Brain pericyte (primary cell): Measurements from ENCODE around the gene ELP6.
"Not testable (repeated sequence)": the region's sequence is repeated elsewhere in the genome, so short reads cannot be mapped to it uniquely, and the experiment has no call there.

Source experiments
- DNase-seq: peaks from one replicate; pipeline ENCODE4 v3.0.0-alpha.2; 2012; ENCODE audit warnings: low read depth, low spot score

The ELP6 gene

DNA sequence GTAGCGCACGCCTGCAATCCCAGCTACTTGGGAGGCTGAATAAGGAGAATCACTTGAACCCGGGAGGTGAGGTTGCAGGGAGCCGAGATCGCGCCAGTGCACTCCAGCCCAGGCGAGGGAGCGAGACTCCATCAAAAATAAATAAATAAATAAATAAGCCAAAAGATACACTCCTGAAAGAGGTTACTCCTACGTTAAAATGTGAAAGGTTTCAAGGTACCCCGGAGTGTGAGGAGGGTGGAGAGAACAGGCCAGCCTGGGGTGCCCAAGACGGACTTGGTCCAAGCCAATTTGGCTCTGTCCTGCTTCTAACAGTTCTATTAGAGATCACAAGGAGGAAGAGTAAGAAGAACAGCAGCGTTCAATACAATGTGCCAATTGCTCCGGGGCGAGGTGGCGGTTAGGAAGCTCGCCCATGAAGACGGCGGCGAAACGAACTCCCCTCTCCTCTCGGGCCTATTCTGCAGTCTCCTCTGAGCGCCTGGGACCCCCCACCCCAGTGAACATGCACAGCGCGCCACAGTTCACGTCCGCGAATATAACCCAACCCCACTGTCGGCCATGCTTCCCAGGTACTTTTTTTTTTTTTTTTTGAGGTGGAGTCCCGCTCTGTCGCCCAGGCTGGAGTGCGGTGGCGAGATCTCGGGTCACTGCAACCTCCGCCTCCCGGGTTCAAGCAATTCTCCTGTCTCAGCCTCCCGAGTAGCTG, 942 bp downstream of the ELP6 start:
- DNase-seq = no peak

DNA sequence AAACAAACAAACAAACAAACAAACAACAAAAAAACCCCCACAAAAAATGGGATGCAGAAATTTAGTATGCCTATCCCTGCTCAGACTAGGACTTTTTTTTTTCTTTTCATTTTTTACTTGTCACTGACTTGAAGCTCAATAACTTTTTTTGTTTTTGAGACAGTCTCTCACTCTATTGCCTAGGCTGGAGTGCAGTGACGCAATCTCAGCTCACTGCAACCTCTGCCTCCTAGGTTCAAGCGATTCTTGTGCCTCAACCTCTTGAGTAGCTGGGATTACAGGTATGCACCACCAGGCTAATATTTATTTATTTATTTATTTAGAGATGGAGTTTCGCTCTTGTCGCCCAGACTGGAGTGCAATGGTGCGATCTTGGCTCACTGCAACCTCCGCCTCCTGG, 8.2 kb downstream of the ELP6 start:
- DNase-seq = not testable (repeated sequence)

DNA sequence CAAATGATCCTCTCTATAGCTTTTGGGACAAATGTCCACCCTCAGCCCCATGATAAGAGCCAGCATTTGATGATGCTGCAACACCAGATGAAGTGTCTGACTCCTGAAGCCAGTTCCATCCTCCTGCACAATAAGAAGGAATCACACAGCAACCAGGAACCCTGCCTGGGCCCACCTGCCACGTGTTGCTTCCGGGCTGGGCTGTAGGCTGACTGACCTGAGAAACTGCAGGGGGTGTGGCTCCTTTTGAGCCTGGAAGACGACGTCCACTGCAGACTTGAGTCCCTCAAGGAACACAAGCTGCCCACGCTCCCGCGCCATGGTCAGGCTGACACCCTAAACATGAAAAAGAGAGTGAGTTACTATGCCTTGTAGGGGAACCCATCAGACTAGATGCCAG, 9.4 kb downstream of the ELP6 start:
- DNase-seq = no peak

DNA sequence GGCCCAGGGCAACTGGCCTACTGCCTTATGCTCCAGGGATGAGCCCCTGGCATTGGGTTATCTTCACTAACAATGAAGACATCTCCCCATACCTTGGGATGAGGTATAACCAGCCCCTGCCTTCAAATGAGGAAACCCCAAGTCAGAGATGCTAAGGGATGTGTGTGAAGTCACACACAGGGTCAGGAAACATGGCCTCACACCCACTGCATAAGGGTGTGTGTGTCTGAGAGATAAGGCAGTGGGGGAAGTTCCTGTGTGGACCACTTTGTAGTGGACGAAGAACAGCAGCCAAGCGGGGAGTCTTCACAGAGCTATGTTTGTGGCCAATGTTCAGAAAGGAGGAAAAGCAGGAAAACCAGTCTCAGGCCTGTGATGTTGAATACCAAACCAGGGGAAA, 10.5 kb downstream of the ELP6 start:
- DNase-seq = no peak

DNA sequence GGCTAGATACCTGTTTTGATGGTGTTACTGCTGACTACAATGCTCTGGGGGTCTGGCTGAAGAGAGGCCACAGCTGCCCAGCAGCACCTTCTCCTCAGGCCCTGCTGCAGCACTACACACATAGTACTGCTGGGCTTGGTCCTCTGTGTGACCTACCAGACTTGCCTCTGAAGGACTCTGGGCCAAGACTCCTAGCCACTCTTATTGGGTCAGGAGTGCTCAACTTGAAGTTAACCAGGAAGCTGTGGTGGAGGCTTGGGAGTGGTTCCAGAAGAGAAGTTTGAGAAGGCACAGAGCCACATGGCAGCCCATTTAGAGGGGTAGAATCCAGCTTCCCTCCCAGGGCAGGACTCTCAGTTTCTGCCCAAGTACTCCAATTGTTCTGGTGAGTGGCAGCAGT, 16.6 kb downstream of the ELP6 start:
- DNase-seq = no peak

DNA sequence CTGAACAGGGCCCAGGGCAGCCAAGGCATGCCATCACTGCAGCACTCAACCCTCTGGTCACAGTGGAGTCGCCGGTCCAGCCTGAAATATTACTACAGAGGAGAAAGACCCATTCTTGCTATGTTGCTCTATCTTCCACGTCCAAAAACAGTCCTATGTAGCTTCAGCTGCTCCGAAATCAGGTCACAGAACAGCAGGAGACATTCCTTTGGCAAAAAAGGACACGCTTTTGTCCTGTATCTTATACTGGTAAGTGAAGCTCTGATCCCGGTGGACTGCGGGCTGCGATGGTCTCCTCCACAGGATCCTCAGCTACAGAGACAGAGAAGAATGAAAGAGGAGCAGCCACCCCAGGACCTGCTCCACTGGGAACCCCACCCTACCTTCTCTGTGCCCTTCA, 17.6 kb downstream of the ELP6 start:
- no peak for DNase-seq

DNA sequence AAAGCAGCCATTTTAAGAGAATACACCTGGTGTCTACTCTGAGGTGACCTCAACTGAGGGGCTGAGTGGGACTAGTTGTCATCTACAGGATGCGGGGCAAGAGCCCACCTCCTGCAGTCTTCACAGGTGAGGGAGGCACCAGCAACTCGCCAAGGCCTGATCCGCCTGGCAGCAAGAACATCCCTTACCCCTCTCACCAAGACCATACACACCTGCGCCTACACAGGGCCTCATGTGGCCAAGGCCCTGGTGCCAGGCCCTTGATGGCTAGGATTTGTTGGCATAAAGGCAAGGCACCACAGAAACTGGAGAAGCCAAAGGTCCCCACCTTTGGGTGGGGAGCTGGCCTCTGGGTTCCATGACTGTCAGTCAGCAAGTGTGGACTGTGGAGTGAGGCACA, 18.4 kb downstream of the ELP6 start:
- DNase-seq = no peak

DNA sequence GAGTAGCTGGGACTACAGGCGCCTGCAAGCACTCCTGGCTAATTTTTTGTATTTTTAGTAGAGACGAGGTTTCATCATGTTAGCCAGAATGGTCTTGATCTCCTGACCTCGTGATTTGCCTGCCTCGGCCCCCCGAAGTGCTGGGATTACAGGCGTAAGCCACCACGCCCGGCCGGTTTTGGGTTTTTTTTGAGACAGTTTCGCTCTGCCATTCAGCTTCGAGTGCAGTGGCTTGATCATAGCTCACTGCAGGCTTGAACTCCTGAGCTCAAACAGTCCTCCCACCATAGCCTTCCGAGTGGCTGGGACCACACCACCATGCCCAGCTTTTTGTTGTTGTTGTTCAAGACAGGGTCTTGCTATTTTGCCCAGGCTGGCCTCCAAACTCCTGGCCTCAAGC, 21.7 kb downstream of the ELP6 start:
- DNase-seq = no peak

DNA sequence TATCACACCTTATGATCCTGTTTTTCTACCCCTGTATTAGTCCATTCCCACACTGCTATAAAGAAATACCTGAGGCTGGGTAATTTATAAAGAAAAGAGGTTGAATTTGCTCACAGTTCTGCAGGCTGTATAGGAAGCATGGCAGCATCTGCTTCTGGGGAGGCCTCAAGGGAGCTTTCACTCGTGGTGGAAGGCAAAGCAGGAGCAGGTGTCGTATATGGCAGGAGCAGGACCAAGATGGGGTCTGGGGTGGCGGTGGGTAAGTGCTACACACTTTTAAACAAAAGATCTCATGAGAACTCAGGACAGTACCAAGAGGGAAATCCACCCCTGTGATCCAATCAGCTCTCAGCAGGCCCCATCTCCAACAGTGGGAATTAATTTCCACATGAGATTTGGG, 22.3 kb downstream of the ELP6 start:
- no peak for DNase-seq

DNA sequence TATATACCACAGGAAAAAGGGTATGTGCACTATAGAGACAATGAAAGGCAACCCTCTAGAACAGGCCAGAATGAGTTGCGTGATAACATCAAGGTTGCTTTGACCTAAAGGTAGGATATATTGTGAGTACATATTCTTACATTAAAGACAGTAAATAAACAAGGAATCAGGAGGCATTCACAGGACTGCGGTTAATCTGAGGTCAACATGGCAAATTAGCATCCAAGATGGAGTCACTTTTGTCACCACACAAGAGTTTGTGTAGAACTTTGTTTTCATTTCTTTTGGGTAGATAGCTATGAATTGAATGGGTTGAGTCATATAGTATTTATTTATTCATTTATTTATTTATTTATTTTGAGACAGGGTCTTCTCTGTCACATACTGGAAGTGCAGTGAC, 26.2 kb downstream of the ELP6 start:
- DNase-seq = no peak

DNA sequence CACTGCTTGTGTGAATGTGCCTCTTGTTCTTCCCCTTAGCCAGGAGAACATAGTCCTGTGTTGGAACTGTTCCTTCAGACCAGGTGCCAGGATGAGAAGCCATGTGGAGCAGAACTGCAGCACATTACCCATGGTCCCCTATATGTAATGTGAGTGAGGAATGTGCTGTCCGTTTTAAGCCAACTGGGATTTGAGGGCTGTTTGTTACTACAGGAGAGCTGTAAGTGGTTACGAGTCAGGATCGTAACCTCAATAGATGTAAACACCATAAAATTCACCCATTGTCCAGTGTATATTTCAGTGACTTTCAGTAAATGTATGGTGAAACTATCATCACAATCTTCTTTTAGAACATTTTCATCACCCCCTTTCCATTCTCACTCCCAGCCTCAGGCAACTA, 27.7 kb downstream of the ELP6 start:
- no peak for DNase-seq

DNA sequence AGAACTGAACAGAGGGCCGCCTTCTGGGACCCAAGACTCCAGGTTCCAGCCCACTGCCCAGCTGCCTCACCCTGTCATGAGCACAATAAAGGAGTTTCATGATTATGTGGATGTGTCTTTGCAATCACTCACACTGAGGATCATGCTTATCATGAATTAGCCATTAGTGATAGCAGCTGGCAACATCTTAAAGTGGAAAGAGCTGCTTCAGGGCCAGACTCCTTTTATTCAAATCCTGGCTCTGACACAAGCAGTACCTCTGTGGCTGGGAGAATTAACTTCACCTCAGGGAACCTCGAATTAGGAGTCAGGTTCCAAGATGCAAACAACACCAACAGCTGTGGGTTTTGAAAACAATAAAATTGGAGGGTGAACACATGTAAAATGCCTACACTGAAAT, 31.1 kb downstream of the ELP6 start:
- DNase-seq = no peak

DNA sequence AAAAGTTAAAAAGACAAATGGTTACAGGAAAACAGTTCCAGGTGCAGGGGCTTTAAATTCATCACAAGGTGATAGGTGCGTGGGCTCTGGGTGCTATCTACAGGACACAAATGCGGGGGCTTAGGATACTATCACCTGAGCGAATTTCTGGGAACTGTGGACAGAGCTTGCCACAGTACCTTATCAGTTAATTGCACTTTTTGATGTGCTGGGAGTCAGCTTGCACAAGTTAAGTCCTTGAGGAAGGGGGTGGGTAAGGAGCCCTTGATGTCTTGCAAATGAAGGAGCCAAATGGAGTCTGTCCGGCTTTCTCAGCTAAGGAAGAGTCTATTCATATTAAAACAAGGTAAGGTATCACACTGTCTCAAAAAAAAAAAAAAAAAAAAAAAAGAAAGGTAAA, 31.7 kb downstream of the ELP6 start:
- not testable (repeated sequence) for DNase-seq

DNA sequence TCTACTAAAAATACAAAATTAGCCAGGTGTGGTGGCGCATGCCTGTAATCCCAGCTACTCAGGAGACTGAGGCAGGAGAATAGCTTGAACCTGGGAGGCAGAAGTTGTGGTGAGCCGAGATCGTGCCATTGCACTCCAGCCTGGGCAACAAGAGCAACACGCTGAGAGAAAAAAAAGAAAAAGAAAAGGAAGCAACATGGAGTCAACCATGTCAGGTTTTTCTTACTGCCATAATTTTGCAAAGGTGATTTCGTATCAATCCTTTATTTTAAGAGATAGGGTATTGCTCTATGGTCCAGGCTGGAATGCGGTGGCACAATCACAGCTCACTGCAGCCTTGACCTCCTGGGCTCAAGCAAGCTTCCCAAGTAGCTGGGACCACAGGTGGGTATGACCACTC, 33.2 kb downstream of the ELP6 start:
- not testable (repeated sequence) for DNase-seq

DNA sequence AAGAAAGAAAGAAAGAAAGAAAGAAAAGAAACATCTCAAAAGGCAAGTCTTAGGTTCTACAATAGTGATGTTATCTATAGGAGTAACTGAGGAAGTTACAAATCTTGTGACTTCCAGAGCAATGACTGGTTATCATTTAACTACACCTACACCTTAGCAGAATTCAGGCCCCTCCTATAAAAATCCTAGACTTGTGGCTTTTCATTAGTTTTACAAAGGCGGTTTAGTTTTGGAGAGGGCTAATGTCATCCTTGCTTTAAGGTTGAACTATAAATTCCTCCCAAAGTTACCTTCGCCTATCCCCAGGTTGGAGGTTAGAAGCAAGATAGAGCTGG, 33.7 kb downstream of the ELP6 start:
- no peak for DNase-seq

DNA sequence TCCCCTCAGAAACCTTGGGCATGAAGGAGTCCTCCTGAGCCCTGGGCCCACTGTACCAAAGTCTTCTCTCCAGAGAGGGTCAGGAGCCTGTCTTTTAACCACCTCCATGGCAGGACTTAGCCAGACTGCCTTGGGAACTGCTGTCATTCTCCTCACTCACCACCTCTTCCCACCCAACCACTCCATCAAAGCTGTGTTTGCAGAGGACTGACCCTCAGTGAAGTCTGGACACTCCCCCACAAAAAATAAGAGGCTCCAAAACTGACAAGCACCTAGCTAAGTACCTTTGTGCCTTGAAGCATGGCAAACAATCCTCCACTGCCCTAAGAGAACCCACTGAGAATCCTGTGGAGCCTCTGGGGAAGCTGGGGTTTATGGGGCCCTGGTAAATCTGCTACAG, 35.5 kb downstream of the ELP6 start:
- DNase-seq = no peak

DNA sequence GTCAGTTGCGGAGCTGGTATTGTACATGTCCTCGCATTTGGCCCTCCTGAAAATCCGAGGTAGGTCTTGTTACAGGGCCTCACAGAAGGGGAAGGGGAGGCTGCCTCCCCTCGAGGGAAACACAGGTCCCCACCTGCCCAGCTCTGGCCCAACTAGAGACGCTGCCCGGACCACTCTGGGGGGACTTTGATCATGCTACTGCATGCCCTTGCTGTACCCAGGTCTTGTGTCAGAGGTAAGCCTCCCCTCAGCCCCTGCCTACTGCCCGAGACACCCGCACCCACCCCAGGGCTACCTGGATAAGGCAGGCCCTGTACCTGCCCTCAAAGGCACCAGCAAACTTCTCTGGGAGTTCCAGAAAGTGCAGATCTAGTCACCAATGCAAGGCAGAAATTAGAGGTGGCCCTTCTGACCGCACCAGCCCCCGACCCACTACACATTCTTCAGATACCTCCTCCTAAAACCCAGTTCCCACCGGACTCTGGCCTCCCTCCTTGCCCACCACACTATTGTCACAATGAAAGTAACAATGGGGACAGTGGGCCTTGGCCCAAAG, 36.8 kb downstream of the ELP6 start:
- DNase-seq = no peak

DNA sequence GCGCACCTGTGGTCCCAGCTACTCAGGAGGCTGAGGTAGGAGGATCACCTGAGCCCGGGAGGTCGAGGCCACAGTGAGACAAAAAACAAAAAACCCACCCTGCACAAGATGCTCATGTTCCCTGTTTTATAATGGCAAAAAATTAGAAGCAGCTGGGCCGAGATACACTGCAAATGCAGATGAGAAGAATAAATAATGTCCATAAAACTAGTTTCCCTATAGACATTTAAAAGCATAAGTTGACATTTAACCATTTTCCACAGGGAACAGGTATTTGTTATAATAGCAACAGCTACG, 37.2 kb downstream of the ELP6 start:
- DNase-seq = no peak

DNA sequence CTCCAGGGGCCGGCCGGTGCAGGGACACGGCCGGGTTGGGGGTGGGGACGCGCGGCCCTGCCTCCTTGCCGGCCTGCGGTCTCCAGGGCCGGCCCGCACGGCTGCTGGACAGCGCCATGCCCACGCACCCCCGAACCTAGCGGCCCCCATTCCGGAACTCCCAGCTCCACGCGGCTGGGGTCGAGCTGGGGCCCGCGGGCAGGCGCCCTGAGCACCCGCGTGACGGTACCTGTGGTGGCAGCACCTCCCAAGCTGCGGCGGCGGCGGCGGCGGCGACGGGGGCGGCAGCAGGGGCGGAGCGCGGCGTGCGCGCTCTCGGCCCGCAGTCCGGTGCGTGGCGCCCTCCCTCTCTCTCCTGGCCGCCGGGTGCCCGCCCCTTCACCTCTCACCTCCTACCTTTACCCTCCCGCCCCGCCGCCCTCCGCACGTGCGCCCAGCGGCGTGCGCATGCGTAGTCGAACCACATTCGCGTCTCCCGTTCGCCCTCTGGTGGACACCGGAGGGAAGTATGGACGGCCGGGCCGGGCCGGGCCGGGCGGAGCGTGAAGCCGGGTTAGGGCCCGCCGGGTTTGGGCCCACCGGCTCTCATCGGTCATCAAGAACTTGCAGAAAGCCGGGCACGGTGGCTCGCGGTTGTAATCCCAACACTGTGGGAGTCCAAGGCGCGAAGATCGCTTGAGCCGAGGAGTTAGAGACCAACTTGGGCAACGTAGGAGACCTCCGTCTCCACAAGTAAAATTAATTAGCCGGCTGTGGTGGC, 37.8 kb downstream of the ELP6 start, which contains the start of gene SCAP:
SCAP (minus strand) TSS at position 372 of the 760 bp plus-strand sequence. CDS start 32,948 bp downstream, outside the sequence.
- peak; percentile 65 for DNase-seq

DNA sequence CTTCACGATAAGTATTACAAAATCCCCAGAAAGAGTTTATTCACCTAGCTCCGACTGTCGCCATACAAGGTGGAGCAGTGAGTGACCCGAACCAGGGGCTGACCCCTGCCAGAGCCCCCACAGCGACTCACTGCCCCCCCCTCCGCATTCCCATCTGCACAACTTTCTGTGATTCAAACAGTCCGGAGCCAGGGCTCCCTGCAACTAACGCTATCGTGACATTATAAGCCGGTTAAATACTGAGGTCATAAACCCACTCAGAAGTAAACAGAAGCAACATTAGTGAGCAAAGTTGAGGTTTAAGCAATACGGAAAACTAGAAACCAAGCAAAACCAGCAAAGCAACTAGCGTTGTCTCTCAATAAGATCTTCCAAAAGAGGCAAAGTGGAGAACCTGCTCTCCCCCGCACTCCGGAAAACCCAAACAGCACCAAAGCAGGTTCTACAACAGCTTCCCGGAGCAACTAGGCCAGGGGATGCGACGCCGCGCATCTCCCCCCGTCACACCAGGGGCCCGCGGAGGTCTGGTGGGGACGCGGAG, 38.4 kb downstream of the ELP6 start:
- no peak for DNase-seq

DNA sequence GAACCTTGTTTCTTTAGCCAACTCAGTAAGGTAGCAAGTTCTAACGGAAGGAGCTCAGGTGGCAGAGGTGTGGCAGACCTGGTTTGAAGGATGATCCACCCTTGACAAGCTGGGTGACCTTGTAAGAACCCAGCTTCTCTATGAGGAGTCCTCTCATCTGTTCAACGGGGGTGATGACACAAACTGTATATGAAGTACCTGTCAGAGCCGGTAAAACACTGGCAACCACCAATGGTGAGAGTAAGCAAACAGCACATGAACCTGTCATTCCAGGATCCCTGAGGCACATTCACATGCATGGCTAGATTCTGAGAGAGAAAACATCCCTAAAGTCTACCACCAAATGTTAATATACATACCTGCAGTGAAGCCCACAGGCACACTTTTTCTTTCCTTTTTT, 40.1 kb downstream of the ELP6 start:
- no peak for DNase-seq

DNA sequence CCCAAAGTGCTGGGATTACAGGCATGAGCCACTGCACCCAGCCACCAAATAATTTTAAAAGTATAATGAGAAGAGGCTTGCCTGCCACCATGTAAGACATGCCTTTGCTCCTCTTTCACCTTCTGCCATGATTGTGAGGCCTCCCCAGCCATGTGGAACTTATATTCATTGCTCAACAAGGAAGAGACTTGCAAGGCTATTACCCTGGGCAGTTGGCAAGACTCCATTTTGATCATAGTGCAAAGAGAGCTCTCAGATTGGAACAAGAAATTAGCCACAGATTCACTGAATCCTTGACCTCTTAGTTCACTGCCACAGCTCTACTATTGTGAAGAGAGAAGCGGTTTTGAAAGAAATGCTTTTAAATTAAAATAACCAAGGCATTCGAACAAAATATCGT, 43.9 kb downstream of the ELP6 start:
- DNase-seq = no peak

DNA sequence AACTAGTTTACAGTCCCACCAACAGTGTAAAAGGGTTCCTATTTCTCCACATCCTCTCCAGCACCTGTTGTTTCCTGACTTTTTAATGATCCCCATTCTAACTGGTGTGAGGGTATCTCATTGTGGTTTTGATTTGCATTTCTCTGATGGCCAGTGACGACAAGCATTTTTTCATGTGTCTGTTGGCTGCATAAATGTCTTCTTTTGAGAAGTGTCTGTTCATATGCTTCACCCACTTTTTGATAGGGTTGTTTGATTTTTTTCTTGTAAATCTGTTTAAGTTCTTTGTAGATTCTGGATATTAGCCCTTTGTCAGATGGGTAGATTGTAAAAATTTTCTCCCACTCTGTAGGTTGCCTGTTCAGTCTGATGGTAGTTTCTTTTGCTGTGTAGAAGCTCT, 45.2 kb downstream of the ELP6 start:
- not testable (repeated sequence) for DNase-seq
